Neuronal stem cell (in vitro differentiated cells): Measurements from ENCODE around the gene CDH24.

Experiments used
- DNase-seq: peaks from one replicate; pipeline ENCODE4 v3.0.0-alpha.2; 2013; ENCODE audit warnings: low spot score
- H2AFZ ChIP-seq: one replicate; pipeline ENCODE4 v1.6.1; 2013; ENCODE audit warnings: mild to moderate bottlenecking, low read length, inconsistent platforms
- H2AK5ac ChIP-seq: 2 replicates; pipeline ENCODE4 v1.6.1; 2013; ENCODE audit warnings: low read depth, mild to moderate bottlenecking, inconsistent platforms, low read length, moderate library complexity, mixed read lengths
- H2BK120ac ChIP-seq: 2 replicates; pipeline ENCODE4 v1.6.1; 2013; ENCODE audit warnings: low read depth, mild to moderate bottlenecking, inconsistent platforms, low read length, moderate library complexity, mixed read lengths
- H2BK12ac ChIP-seq: one replicate; pipeline ENCODE4 v1.6.1; 2013; ENCODE audit warnings: low read length, inconsistent platforms
- H2BK15ac ChIP-seq: 2 replicates; pipeline ENCODE4 v1.6.1; 2013; ENCODE audit warnings: mild to moderate bottlenecking, low read length, inconsistent platforms, mixed read lengths
- H2BK5ac ChIP-seq: one replicate; pipeline ENCODE4 v1.6.1; 2013; ENCODE audit warnings: inconsistent platforms, mild to moderate bottlenecking, low read length, moderate library complexity
- H3K14ac ChIP-seq: one replicate; pipeline ENCODE4 v1.6.1; 2013; ENCODE audit warnings: low read length, inconsistent platforms
- H3K18ac ChIP-seq: 2 replicates; pipeline ENCODE4 v1.6.1; 2013; ENCODE audit warnings: low read length, inconsistent platforms
- H3K23ac ChIP-seq: 2 replicates; pipeline ENCODE4 v1.6.1; 2013; ENCODE audit warnings: low read depth, mild to moderate bottlenecking, mixed read lengths, low read length, inconsistent platforms; ENCODE audit not compliant: poor library complexity
- H3K27ac ChIP-seq: replicated peaks from 3 replicates; pipeline ENCODE4 v1.5.1; 2013; ENCODE audit warnings: low read length, inconsistent platforms
- H3K27me3 ChIP-seq, 3 experiments: 2 replicates each; pipeline ENCODE4 v1.6.1; 2013; ENCODE audit warnings: low read length in 3 of 3, mild to moderate bottlenecking in 2 of 3, inconsistent platforms in 1 of 3, low read depth in 1 of 3, mixed read lengths in 1 of 3, moderate library complexity in 1 of 3; ENCODE audit not compliant: control insufficient read depth in 3 of 3, insufficient read depth in 3 of 3
- H3K36me3 ChIP-seq, 2 donors: replicated peaks in 1 of 2; 2 replicates each; pipeline ENCODE4 v1.6.1; 2013; ENCODE audit warnings: low read length in 2 of 2; ENCODE audit not compliant: control insufficient read depth in 2 of 2, insufficient read depth in 2 of 2
- H3K4ac ChIP-seq: 2 replicates; pipeline ENCODE4 v1.6.1; 2013; ENCODE audit warnings: inconsistent platforms, mild to moderate bottlenecking, low read length, moderate library complexity
- H3K4me1 ChIP-seq, 2 donors: 1 replicate in 1 of 2; 2 replicates in 1 of 2; pipeline ENCODE4 v1.6.1; 2013; ENCODE audit warnings: low read length in 2 of 2, low read depth in 1 of 2; ENCODE audit not compliant: control insufficient read depth in 2 of 2, insufficient read depth in 1 of 2
- H3K4me2 ChIP-seq: one replicate; pipeline ENCODE4 v1.6.1; 2013; ENCODE audit warnings: mild to moderate bottlenecking, low read length, inconsistent platforms; ENCODE audit not compliant: insufficient read depth, poor library complexity, severe bottlenecking
- H3K4me3 ChIP-seq, 2 donors: 2 replicates each; pipeline ENCODE4 v1.5.1; 2013; ENCODE audit warnings: low read length in 2 of 2, mild to moderate bottlenecking in 2 of 2, inconsistent platforms in 1 of 2, moderate library complexity in 1 of 2
- H3K79me1 ChIP-seq: one replicate; pipeline ENCODE4 v1.6.1; 2013; ENCODE audit warnings: low read depth, mild to moderate bottlenecking, inconsistent platforms, low read length, moderate library complexity
- H3K9ac ChIP-seq: one replicate; pipeline ENCODE4 v1.6.1; 2013; ENCODE audit warnings: mild to moderate bottlenecking, low read depth, low read length, inconsistent platforms; ENCODE audit not compliant: poor library complexity
- H3K9me3 ChIP-seq, 2 donors: replicated peaks in 1 of 2; 2 replicates each; pipeline versions ENCODE3 to v1.6.1; 2013; ENCODE audit warnings: low read length in 2 of 2, mild to moderate bottlenecking in 2 of 2, inconsistent platforms in 1 of 2, low read depth in 1 of 2, mixed read lengths in 1 of 2, moderate library complexity in 1 of 2; ENCODE audit not compliant: control insufficient read depth in 2 of 2, insufficient read depth in 1 of 2
- H4K8ac ChIP-seq: one replicate; pipeline ENCODE4 v1.6.1; 2013; ENCODE audit warnings: low read depth, mild to moderate bottlenecking, inconsistent platforms, low read length, moderate library complexity
- H4K91ac ChIP-seq: one replicate; pipeline ENCODE4 v1.6.1; 2013; ENCODE audit warnings: low read length, low read depth, mild to moderate bottlenecking, inconsistent platforms; ENCODE audit not compliant: poor library complexity
- WGBS, 2 donors: extraction: QIAGEN DNeasy Blood & Tissue Kit; methylation state at CpG; one replicate each; pipeline ENCODE4 v1.1.7; 2013; ENCODE audit warnings: missing lambda C conversion rate in 2 of 2, mixed read lengths in 1 of 2; ENCODE audit not compliant: insufficient read length in 2 of 2, insufficient replicate concordance in 1 of 2; ENCODE audit errors: extremely low coverage in 2 of 2; 5-methylcytosine and 5-hydroxymethylcytosine counted together

Gene CDH24

DNA sequence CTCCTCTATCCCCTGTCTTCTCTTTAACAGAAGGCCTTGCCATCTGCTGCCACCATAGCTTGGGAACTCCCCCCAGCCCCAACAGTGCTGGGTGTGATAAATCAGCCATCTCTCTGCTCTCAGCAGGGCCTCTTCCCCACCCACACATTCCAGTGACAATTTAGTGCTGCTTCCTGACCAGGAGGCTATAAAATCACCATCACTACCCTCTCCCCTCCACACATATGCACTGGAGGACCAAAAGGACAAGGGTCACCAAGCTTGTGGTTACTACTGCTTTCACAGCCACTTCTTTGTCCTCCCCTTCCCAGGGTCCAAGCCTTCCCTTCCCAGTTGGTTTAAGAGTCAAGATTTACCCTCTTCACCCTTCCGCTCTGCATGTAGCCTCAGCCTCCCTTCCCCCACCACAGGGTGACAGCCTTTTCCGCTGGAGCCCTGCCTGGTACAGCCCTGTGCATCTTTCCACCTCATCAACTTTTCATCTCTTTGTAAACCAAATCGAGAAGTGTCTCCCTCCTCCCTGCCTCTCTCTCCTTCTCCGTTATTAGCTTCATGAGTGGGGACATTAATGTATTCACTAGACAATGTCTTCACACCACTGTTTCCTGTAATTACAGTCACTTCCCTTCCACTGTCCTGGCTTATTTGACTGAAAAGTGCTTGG, 32.0 kb downstream of the CDH24 start:
- no peak overlapping the region for H2AFZ ChIP-seq
- H2AK5ac ChIP-seq, result no peak overlapping the region
- no peak overlapping the region for H4K8ac ChIP-seq
- H3K4ac ChIP-seq, result no peak overlapping the region
- no peak overlapping the region for H2BK12ac ChIP-seq
- no peak overlapping the region for H3K18ac ChIP-seq
- peaks cover 16 to 56% of the 10 kb centered on the region in 2 donors for H3K36me3 ChIP-seq
- H3K4me1 ChIP-seq, result peaks cover 2 to 13% of the 10 kb centered on the region in 2 donors
- no peak overlapping the region for H3K14ac ChIP-seq
- no peak overlapping the region for H3K4me3 ChIP-seq
- no peak overlapping the region for H3K4me2 ChIP-seq
- no peak overlapping the region for H2BK15ac ChIP-seq
- no peaks in the 10 kb centered on the region for H3K79me1 ChIP-seq
- WGBS, 2 donors, result no CpG with 5 or more reads among the region's 4 CpGs
- H2BK120ac ChIP-seq, result no peak overlapping the region
- no peak overlapping the region for H3K27ac ChIP-seq
- H3K9me3 ChIP-seq, result no peaks in the 10 kb centered on the region
- no peak overlapping the region for H4K91ac ChIP-seq
- no peak overlapping the region for H2BK5ac ChIP-seq
- no peaks in the 10 kb centered on the region for H3K27me3 ChIP-seq
- DNase-seq, result no peak
- peak overlapping the region; percentile 24 for H3K9ac ChIP-seq
- H3K23ac ChIP-seq, result no peak overlapping the region

DNA sequence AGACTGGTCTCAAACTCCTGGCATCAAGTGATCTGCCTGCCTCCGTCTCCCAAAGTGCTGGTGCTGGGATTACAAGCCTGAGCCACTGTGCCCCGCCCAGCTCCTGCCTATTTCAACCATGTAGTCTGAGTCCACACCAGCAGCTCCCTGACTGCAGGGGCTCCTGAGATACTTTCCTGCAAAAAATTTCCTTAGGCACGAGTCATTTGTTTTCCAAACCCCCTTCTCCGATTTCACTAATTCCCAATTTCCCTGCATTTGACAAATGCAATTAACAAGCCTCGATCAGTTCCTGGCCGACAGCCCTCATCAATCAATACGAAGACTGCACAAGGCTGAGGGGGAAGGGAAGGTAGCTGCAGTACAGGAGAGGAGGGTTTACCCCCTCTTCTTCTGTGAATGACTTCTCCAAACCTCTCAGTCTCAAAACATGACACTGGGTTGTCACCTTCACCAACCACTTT, 32.7 kb downstream of the CDH24 start:
- Histone ChIP-seq H3K79me1 (no peaks in the 10 kb centered on the region), H3K14ac (no peak overlapping the region), H3K4me1 (peaks cover 2 to 13% of the 10 kb centered on the region in 2 donors), H3K4ac (no peak overlapping the region), H3K27me3 (no peaks in the 10 kb centered on the region), H2BK15ac (no peak overlapping the region), H3K23ac (no peak overlapping the region), H3K18ac (no peak overlapping the region), H2BK5ac (no peak overlapping the region), H2AK5ac (no peak overlapping the region), H3K4me2 (no peak overlapping the region), H3K27ac (no peak overlapping the region), H2BK12ac (no peak overlapping the region), H4K8ac (no peak overlapping the region), H3K36me3 (peaks cover 16 to 55% of the 10 kb centered on the region in 2 donors), H2AFZ (no peak overlapping the region), H3K9me3 (no peaks in the 10 kb centered on the region), H4K91ac (no peak overlapping the region), H3K9ac (no peak overlapping the region), H3K4me3 (no peak overlapping the region), H2BK120ac (no peak overlapping the region)
- WGBS, 2 donors, result no CpG with 5 or more reads among the region's 7 CpGs
- DNase-seq, result no peak

DNA sequence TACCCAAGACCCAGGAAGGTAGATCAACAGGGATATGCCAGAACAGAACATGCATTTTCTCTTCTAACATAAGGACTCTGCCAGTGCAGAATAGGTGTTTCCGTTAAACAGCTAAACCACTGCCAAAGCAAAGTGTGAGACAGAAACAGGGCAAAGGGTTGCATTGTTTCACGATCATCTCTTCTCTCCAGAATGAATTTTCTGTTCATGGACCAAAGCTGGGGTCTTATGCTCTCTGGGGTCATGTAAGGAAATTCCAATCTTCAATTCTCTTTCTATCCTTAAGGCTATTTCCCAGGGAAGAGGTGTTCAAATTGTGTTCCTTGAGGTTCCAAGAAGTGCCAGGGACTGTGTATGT, 33.5 kb downstream of the CDH24 start:
- Histone ChIP-seq H3K4me1 (peaks cover 2 to 13% of the 10 kb centered on the region in 2 donors), H2BK12ac (no peak overlapping the region), H4K8ac (no peak overlapping the region), H3K4me3 (no peak overlapping the region), H3K14ac (no peak overlapping the region), H3K36me3 (peaks cover 15 to 47% of the 10 kb centered on the region in 2 donors), H3K27ac (no peak overlapping the region), H3K9ac (no peak overlapping the region), H3K18ac (no peak overlapping the region), H4K91ac (no peak overlapping the region), H3K23ac (no peak overlapping the region), H2AK5ac (no peak overlapping the region), H2BK5ac (no peak overlapping the region), H2AFZ (no peak overlapping the region), H3K79me1 (no peaks in the 10 kb centered on the region), H3K4me2 (no peak overlapping the region), H2BK120ac (no peak overlapping the region), H3K27me3 (no peaks in the 10 kb centered on the region), H2BK15ac (no peak overlapping the region), H3K4ac (no peak overlapping the region), H3K9me3 (no peaks in the 10 kb centered on the region)
- WGBS, 2 donors, result no CpG with 5 or more reads among the region's 2 CpGs
- no peak for DNase-seq

DNA sequence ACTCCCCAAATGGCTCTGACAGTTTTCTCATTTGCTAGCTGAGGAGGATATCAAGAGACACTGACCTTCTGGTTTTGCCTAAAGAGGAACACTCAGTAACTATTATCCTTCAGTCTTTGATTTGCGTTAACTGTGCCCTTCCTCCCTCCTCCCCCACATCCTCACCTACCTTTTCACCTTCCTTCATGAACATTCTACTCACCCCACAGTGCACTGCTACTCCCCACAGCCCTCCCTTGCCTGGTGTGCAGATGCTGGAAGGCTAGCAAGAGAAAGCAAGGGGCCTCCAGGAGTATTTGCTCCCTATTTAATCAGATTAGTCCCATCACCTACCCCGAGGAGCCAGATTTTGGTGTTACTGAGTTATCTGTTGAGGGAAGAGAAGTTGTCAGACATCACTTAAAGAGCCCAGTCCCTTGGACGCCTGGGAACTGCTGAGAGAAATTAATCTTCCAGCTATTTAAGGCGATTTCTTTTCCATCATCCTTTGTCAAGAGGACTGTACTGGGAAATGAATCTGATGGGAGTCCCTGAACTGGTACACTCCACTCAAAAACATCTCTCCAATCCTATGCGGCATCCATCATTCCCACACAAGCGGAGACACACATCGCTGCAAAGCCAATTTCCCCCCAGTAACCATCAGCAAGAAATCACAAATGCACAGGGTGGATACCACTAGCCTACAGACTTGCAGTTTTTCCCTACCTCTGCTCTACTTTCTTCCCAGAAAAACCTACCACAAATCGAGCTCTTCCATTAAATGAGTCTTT, 34.1 kb downstream of the CDH24 start:
- no peaks in the 10 kb centered on the region for H3K9me3 ChIP-seq
- WGBS, 2 donors, result no CpG with 5 or more reads among the region's 8 CpGs
- no peak overlapping the region for H3K14ac ChIP-seq
- H3K27ac ChIP-seq, result no peak overlapping the region
- H4K91ac ChIP-seq, result no peak overlapping the region
- no peak overlapping the region for H4K8ac ChIP-seq
- no peak overlapping the region for H3K4ac ChIP-seq
- no peak overlapping the region for H3K4me2 ChIP-seq
- H3K36me3 ChIP-seq, result peaks cover 14 to 42% of the 10 kb centered on the region in 2 donors
- no peak overlapping the region for H2BK5ac ChIP-seq
- no peak overlapping the region for H3K4me3 ChIP-seq
- H2AK5ac ChIP-seq, result no peak overlapping the region
- no peak overlapping the region for H2AFZ ChIP-seq
- H3K4me1 ChIP-seq, result peaks cover 2 to 13% of the 10 kb centered on the region in 2 donors
- no peaks in the 10 kb centered on the region for H3K79me1 ChIP-seq
- no peak overlapping the region for H2BK12ac ChIP-seq
- no peak overlapping the region for H3K18ac ChIP-seq
- no peak overlapping the region for H2BK120ac ChIP-seq
- no peak overlapping the region for H3K23ac ChIP-seq
- no peaks in the 10 kb centered on the region for H3K27me3 ChIP-seq
- no peak for DNase-seq
- H2BK15ac ChIP-seq, result no peak overlapping the region
- H3K9ac ChIP-seq, result no peak overlapping the region
